Sigmoid colon (tissue), 7 donors: Measurements from ENCODE around the gene PTPRE. TPM values are rescaled to one million over a fixed set of nuclear protein-coding genes. Genes with fewer than 3 reads are reported as not detected.
A peak's percentile ranks its signal among the peaks of the same experiment; 100 is the strongest.

Source experiments
- DNase-seq: peaks from one replicate; pipeline ENCODE4 v3.0.0-alpha.2; 2019
- H3K27ac ChIP-seq, 4 donors: fragments of 200-600 bp; sonication (generic); one replicate each; pipeline ENCODE4 v1.5.1; 2016 to 2019; ENCODE audit warnings: mild to moderate bottlenecking in 1 of 4
- H3K27me3 ChIP-seq, 3 donors: fragments of 200-600 bp; sonication (generic); one replicate each; pipeline ENCODE4 v1.5.1; 2019; ENCODE audit warnings: mild to moderate bottlenecking in 1 of 3
- H3K36me3 ChIP-seq, 4 donors: fragments of 200-600 bp; sonication (generic); one replicate each; pipeline ENCODE4 v1.5.1; 2016 to 2019
- H3K4me1 ChIP-seq, 4 donors: fragments of 200-600 bp; sonication (generic); one replicate each; pipeline ENCODE4 v1.5.1; 2017 to 2019
- H3K4me3 ChIP-seq, 4 donors: fragments of 200-600 bp; sonication (generic); one replicate each; pipeline ENCODE4 v1.5.1; 2017 to 2019; ENCODE audit warnings: mild to moderate bottlenecking in 2 of 4, moderate library complexity in 1 of 4
- H3K9me3 ChIP-seq, 4 donors: fragments of 200-600 bp in 3 of 4; sonication (generic) in 3 of 4; one replicate each; pipeline versions ENCODE4 v1.5.1 to v1.6.1; 2013 to 2019
- CTCF ChIP-seq, 4 experiments: fragments of 450-650 bp in 3 of 4; fragments of 200-600 bp in 1 of 4; IDR thresholded peaks; one replicate each; pipeline ENCODE4 v1.5.1; 2016 to 2019; ENCODE audit warnings: antibody characterized with exemption in 4 of 4, mild to moderate bottlenecking in 3 of 4, moderate library complexity in 2 of 4
- EP300 ChIP-seq, 4 donors: sonication (generic); formaldehyde crosslinking; IDR thresholded peaks; one replicate each; pipeline ENCODE4 v1.6.1; 2017; ENCODE audit warnings: antibody characterized with exemption in 4 of 4
- POLR2A ChIP-seq, 2 donors: fragments of 450-650 bp; IDR thresholded peaks; one replicate each; pipeline ENCODE4 v1.6.1; 2016; ENCODE audit warnings: antibody characterized with exemption in 2 of 2, mild to moderate bottlenecking in 2 of 2, moderate library complexity in 2 of 2
- POLR2AphosphoS5 ChIP-seq, 4 donors: sonication (generic); formaldehyde crosslinking; IDR thresholded peaks; one replicate each; pipeline ENCODE4 v1.6.1; 2017; ENCODE audit warnings: antibody characterized with exemption in 4 of 4
- WGBS, 2 donors: extraction: QIAGEN DNeasy Blood & Tissue Kit; methylation state at CpG; one replicate each; pipeline ENCODE4 v1.1.7; 2013; 5-methylcytosine and 5-hydroxymethylcytosine counted together
- intact Hi-C: fragments of 100-400 bp; cut with DNase I; formaldehyde crosslinking; loops from one replicate; pipeline ENCODE4 v1.15.1; 2023
- polyA plus RNA-seq, 3 donors: library from polyadenylated mRNA; stranded (reverse); fragments of 200-250 nt; gene quantifications; one replicate each; pipeline ENCODE4 v1.2.3, GENCODE V29; 2013
- total RNA-seq, 4 donors: library from RNA; depleted of rRNA; stranded (reverse); fragments of >200 nt; gene quantifications; one replicate each; pipeline ENCODE4 v1.1.0, GENCODE V29; 2016
- donor health status: healthy with polysubstance abuse.
- donor health status: Bipolar disorder and iron deficiency.
- donor health status: healthy.

Gene PTPRE
- total and polyA plus RNA-seq, 7 donors, result 4.2 to 17.9 (median 11.9) TPM

- DNase-seq, result peak; percentile 13
- Histone ChIP-seq H3K4me3 (no peak overlapping the region), H3K9me3 (no peaks in the 10 kb centered on the region), H3K27ac (no peak overlapping the region), H3K36me3 (no peaks in the 10 kb centered on the region), H3K27me3 (no peaks in the 10 kb centered on the region), H3K4me1 (no peaks in the 10 kb centered on the region)
- 67 to 86% methylated on average over 2 of the region's 2 CpGs for WGBS, 2 donors
- TF ChIP-seq POLR2A (IDR thresholded peaks at IDR 0.05) (no peak), CTCF (IDR thresholded peaks at IDR 0.05) (no peak), POLR2AphosphoS5 (IDR thresholded peaks at IDR 0.05) (no peak), EP300 (IDR thresholded peaks at IDR 0.05) (no peak)
- intact Hi-C loops, result no loop called here
Measured at GRCh38 chr10:128018691-128019090, 111.8 kb downstream of the PTPRE start.

GRCh38 chr10:128022261-128023196, 115.6 kb downstream of the PTPRE start:
- Histone ChIP-seq H3K9me3 (no peaks in the 10 kb centered on the region), H3K36me3 (no peaks in the 10 kb centered on the region), H3K27me3 (no peaks in the 10 kb centered on the region), H3K4me3 (no peak overlapping the region), H3K4me1 (no peaks in the 10 kb centered on the region), H3K27ac (no peak overlapping the region)
- TF ChIP-seq POLR2A (IDR thresholded peaks at IDR 0.05) (no peak), CTCF (IDR thresholded peaks at IDR 0.05) (no peak), POLR2AphosphoS5 (IDR thresholded peaks at IDR 0.05) (no peak), EP300 (IDR thresholded peaks at IDR 0.05) (no peak)
- peak; percentile 53 for DNase-seq
- 90 to 92% methylated on average over 19 of the region's 19 CpGs for WGBS, 2 donors
- intact Hi-C loops, result no loop called here

GRCh38 chr10:128024426-128024825, 117.5 kb downstream of the PTPRE start:
- Histone ChIP-seq H3K4me1 (no peaks in the 10 kb centered on the region), H3K9me3 (no peaks in the 10 kb centered on the region), H3K27me3 (no peaks in the 10 kb centered on the region), H3K4me3 (no peak overlapping the region), H3K36me3 (no peaks in the 10 kb centered on the region), H3K27ac (no peak overlapping the region)
- intact Hi-C loops, result no loop called here
- WGBS, 2 donors, result 86 to 87% methylated on average over 8 of the region's 8 CpGs
- TF ChIP-seq CTCF (IDR thresholded peaks at IDR 0.05) (no peak), POLR2A (IDR thresholded peaks at IDR 0.05) (no peak), POLR2AphosphoS5 (IDR thresholded peaks at IDR 0.05) (no peak), EP300 (IDR thresholded peaks at IDR 0.05) (no peak)
- peak; percentile 58 for DNase-seq

GRCh38 chr10:128025437-128025836, 118.5 kb downstream of the PTPRE start:
- intact Hi-C loops, result no loop called here
- no peak overlapping the region for H3K4me3 ChIP-seq
- no peaks in the 10 kb centered on the region for H3K9me3 ChIP-seq
- no peaks in the 10 kb centered on the region for H3K27me3 ChIP-seq
- TF ChIP-seq CTCF (IDR thresholded peaks at IDR 0.05) (no peak), POLR2A (IDR thresholded peaks at IDR 0.05) (no peak), EP300 (IDR thresholded peaks at IDR 0.05) (no peak), POLR2AphosphoS5 (IDR thresholded peaks at IDR 0.05) (no peak)
- H3K36me3 ChIP-seq, result no peaks in the 10 kb centered on the region
- H3K4me1 ChIP-seq, result no peaks in the 10 kb centered on the region
- 78 to 87% methylated on average over 8 of the region's 8 CpGs for WGBS, 2 donors
- DNase-seq, result peak; percentile 51
- H3K27ac ChIP-seq, result no peak overlapping the region
